RWPE2 (cell line): ENCODE results near the gene CRYBB2.
"Not testable (repeated sequence)": the region's sequence is repeated elsewhere in the genome, so short reads cannot be mapped to it uniquely, and the experiment has no call there.

ENCODE experiments used
- ATAC-seq: fragments of 200-7000 bp; cut with Tn5 transposase; 3 replicates; pipeline ENCODE4 v1.9.1; 2021; ENCODE audit warnings: low read depth
- DNase-seq: peaks from one replicate; pipeline ENCODE4 v3.0.0-alpha.2; 2020; ENCODE audit warnings: low spot score
- H3K27ac ChIP-seq: fragments of 450-650 bp; 2 replicates; pipeline ENCODE4 v1.5.1; 2017; ENCODE audit warnings: mild to moderate bottlenecking; ENCODE audit not compliant: poor library complexity, severe bottlenecking
- H3K27me3 ChIP-seq: fragments of 250-450 bp; sonication (Bioruptor Pico); 2 replicates; pipeline ENCODE4 v1.5.1; 2021; ENCODE audit warnings: mild to moderate bottlenecking, moderate library complexity; ENCODE audit not compliant: insufficient read depth, poor library complexity, severe bottlenecking
- H3K36me3 ChIP-seq: fragments of 250-450 bp; sonication (Bioruptor Pico); 2 replicates; pipeline ENCODE4 v1.5.1; 2020; ENCODE audit warnings: low read depth, mild to moderate bottlenecking, moderate library complexity
- H3K4me1 ChIP-seq: fragments of 250-450 bp; sonication (Bioruptor Pico); 2 replicates; pipeline ENCODE4 v1.5.1; 2021; ENCODE audit warnings: mild to moderate bottlenecking, moderate library complexity; ENCODE audit not compliant: insufficient read depth, poor library complexity, severe bottlenecking
- H3K4me3 ChIP-seq: fragments of 250-450 bp; sonication (Bioruptor Pico); 2 replicates; pipeline ENCODE4 v1.5.1; 2021; ENCODE audit warnings: mild to moderate bottlenecking, moderate library complexity; ENCODE audit not compliant: severe bottlenecking
- H3K9me3 ChIP-seq: fragments of 250-450 bp; sonication (Bioruptor Pico); 2 replicates; pipeline ENCODE4 v1.5.1; 2021; ENCODE audit warnings: mild to moderate bottlenecking, moderate library complexity; ENCODE audit not compliant: severe bottlenecking
- TF ChIP-seq, protein P1 (sequence below): fragments of 450-650 bp; IDR thresholded peaks from one replicate; pipeline ENCODE4 v1.5.1; 2017; ENCODE audit warnings: mild to moderate bottlenecking, moderate library complexity; ENCODE audit not compliant: poor library complexity, severe bottlenecking

CRYBB2 gene

DNA sequence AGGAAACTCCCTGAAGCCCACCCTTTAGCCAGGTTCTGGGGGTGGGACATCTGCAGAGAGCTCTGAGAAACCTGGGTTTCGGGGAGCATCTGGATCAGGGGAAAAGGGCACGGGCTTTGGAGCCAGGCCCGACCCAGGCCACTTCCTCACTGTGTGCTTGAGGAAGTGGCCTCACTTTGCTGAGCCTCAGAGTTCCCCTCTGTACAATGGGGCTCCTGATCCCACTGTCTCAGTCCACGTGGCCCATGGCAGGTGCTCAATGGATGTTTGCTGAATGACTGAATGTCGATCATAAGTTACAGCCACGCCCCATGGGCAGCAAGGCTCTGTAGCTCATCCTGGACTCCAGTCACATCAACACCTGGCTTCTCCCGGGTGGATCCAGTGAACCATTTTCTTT is 18.5 kb upstream of the CRYBB2 start:
- H3K4me3 ChIP-seq: no peak overlapping the region
- H3K27ac ChIP-seq: no peak overlapping the region
- DNase-seq: no peak
- no peaks in the 10 kb centered on the region for H3K9me3 ChIP-seq
- no peaks in the 10 kb centered on the region for H3K27me3 ChIP-seq
- no peak for ATAC-seq
- TF ChIP-seq, protein P1, sequence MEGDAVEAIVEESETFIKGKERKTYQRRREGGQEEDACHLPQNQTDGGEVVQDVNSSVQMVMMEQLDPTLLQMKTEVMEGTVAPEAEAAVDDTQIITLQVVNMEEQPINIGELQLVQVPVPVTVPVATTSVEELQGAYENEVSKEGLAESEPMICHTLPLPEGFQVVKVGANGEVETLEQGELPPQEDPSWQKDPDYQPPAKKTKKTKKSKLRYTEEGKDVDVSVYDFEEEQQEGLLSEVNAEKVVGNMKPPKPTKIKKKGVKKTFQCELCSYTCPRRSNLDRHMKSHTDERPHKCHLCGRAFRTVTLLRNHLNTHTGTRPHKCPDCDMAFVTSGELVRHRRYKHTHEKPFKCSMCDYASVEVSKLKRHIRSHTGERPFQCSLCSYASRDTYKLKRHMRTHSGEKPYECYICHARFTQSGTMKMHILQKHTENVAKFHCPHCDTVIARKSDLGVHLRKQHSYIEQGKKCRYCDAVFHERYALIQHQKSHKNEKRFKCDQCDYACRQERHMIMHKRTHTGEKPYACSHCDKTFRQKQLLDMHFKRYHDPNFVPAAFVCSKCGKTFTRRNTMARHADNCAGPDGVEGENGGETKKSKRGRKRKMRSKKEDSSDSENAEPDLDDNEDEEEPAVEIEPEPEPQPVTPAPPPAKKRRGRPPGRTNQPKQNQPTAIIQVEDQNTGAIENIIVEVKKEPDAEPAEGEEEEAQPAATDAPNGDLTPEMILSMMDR: no peak
- peaks cover 7% of the 10 kb centered on the region; the same call in 1 of the 2 replicates for H3K36me3 ChIP-seq
- H3K4me1 ChIP-seq: no peaks in the 10 kb centered on the region

DNA sequence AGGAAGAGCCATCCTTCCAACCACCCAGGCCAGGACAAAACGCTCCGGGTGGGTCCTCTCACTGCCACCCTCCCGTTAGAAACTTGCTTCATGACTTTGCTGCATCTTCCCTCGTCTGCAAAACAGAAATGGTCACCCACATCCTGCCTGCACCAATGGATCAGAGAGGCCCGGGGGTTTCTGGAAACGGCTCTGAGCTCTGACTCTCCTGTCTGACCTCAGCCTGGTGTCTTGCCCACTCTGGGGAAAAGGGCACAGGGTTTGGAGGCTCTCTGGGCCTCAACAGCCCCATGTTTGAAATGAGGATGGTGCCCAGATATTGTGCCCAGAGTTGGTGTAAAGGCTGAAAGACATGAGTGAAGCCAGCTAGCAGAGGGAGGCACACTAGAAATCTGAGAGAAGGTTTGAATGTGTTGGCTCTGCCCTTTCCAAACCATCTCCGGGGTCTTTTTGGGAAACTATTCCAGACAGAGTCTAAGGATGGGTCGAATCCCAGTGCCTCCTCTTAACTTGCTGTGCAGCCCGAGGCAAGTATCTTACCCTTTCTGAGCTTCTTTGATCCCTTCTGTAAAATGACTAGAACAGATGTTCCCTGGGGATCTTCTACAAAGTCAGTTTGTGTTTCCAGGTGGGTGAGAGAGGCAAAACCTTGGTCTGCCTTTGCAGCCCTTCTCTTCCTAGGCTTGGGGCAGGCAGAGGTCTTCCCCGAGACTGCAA is 17.7 kb upstream of the CRYBB2 start:
- Histone ChIP-seq H3K36me3 (peaks cover 7% of the 10 kb centered on the region; the same call in 1 of the 2 replicates), H3K9me3 (no peaks in the 10 kb centered on the region), H3K27me3 (no peaks in the 10 kb centered on the region), H3K27ac (no peak overlapping the region), H3K4me3 (no peak overlapping the region), H3K4me1 (no peaks in the 10 kb centered on the region)
- DNase-seq: no peak
- TF ChIP-seq, protein P1: no peak
- no peak; the same call in 2 of the 3 replicates for ATAC-seq

DNA sequence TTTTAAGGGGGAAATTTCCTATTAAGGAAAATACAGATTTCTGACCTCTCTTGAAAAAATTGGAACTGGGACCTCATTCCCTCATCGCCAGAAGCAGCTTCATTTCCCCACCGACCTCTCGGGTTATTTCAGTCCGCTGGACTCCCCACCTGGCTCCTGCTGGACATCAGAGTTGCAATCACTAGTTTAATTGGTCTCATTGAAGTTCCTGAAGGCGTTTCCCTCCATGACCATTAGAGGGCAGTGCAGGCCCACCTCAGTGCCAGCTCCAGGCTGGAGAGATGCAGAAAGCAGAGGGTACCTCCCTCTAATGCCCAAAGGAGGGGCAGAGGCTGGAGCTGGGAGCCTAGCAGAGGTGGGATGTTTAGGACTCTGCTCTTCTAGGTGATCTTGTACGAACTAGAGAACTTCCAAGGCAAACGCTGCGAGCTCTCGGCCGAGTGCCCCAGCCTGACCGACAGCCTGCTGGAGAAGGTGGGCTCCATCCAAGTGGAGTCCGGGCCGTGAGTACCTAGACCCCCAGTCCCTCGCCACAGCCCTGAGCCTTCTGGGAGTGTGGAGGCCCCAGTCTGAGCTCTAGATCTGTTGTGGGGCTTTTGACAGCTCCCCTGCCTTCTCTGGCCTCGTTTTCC is 17.0 kb upstream of the CRYBB2 start:
- no peaks in the 10 kb centered on the region for H3K9me3 ChIP-seq
- H3K36me3 ChIP-seq: peaks cover 2% of the 10 kb centered on the region; the same call in 1 of the 2 replicates
- peak; percentile 60 for ATAC-seq
- H3K27me3 ChIP-seq: no peaks in the 10 kb centered on the region
- H3K4me1 ChIP-seq: no peaks in the 10 kb centered on the region
- no peak overlapping the region for H3K4me3 ChIP-seq
- no peak overlapping the region for H3K27ac ChIP-seq
- DNase-seq: no peak
- TF ChIP-seq, protein P1: peak; percentile 85

DNA sequence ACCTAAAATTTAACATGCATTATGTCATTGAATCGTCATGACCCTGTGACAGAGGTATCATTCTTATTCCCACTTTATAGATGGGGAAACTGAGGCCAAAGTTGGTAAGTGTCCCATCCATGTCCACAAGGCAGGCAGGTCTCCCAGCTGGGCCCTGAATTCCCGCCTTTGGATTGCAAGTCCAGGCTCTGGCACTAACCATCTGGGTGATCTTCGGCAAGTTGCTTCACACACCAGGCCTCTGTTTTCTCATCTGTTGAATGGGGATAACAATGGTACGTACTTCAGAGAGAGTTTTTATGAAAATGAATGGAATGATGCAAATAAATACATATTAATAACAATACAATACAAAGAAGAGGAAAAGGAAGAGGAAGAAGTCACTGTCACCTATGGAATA is 16.4 kb upstream of the CRYBB2 start:
- H3K4me1 ChIP-seq: no peaks in the 10 kb centered on the region
- H3K9me3 ChIP-seq: no peaks in the 10 kb centered on the region
- no peaks in the 10 kb centered on the region for H3K36me3 ChIP-seq
- DNase-seq (no peak), ATAC-seq (no peak)
- no peak overlapping the region for H3K4me3 ChIP-seq
- TF ChIP-seq, protein P1: no peak
- no peaks in the 10 kb centered on the region for H3K27me3 ChIP-seq
- H3K27ac ChIP-seq: no peak overlapping the region

DNA sequence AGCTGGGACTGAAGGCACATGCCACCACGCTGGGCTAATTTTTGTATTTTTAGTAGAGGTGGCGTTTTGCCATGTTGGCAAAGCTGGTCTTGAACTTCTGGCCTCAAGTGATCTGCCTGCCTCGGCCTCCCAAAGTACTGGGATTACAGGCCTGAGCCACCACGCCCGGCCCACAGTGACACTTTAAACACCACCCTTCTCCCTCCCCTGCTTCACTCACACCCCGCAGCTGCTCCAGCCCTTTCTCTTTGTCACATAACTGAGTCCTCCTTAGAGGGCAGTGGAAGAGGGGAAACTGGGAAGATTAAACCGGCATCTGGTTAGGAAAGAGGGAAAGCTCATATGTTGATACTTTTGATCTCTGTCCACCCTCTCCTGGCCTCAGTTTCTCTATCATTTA is 14.9 kb upstream of the CRYBB2 start:
- H3K4me3 ChIP-seq, H3K36me3 ChIP-seq, H3K4me1 ChIP-seq, DNase-seq, H3K27me3 ChIP-seq, ATAC-seq, H3K9me3 ChIP-seq, H3K27ac ChIP-seq: not testable (repeated sequence)
